Embryonic facial prominence (tissue), 1 donor: ENCODE results near the gene LYRM4.

ENCODE experiments used
- DNase-seq: peaks from one replicate; pipeline ENCODE4 v3.0.0-alpha.2; 2016; ENCODE audit errors: extremely low spot score

Gene LYRM4

GRCh38 chr6:5246141-5247097 is 14.3 kb downstream of the LYRM4 start:
- DNase-seq = no peak

- no peak for DNase-seq
Measured at GRCh38 chr6:5243069-5243468, 17.7 kb downstream of the LYRM4 start.

- DNase-seq = no peak
Measured at GRCh38 chr6:5241252-5241651, 19.5 kb downstream of the LYRM4 start.

GRCh38 chr6:5238336-5238735 is 22.4 kb downstream of the LYRM4 start:
- DNase-seq = no peak

GRCh38 chr6:5237805-5238204 is 22.9 kb downstream of the LYRM4 start:
- no peak for DNase-seq

- DNase-seq = no peak
Measured at GRCh38 chr6:5235830-5236229, 24.9 kb downstream of the LYRM4 start.

GRCh38 chr6:5234874-5235273 is 25.9 kb downstream of the LYRM4 start:
- no peak for DNase-seq

- no peak for DNase-seq
Measured at GRCh38 chr6:5231289-5231688, 29.5 kb downstream of the LYRM4 start.

GRCh38 chr6:5230081-5230480 is 30.7 kb downstream of the LYRM4 start:
- DNase-seq = no peak

GRCh38 chr6:5229356-5229755 is 31.4 kb downstream of the LYRM4 start:
- DNase-seq = no peak

GRCh38 chr6:5223309-5223708 is 37.4 kb downstream of the LYRM4 start:
- no peak for DNase-seq

GRCh38 chr6:5220443-5220842 is 40.3 kb downstream of the LYRM4 start:
- DNase-seq = no peak

- no peak for DNase-seq
Measured at GRCh38 chr6:5219011-5219691, 41.6 kb downstream of the LYRM4 start.

GRCh38 chr6:5217356-5217755 is 43.4 kb downstream of the LYRM4 start:
- no peak for DNase-seq

- DNase-seq = no peak
Measured at GRCh38 chr6:5215799-5216198, 45.0 kb downstream of the LYRM4 start.

- DNase-seq = no peak
Measured at GRCh38 chr6:5215159-5215558, 45.6 kb downstream of the LYRM4 start.

- no peak for DNase-seq
Measured at GRCh38 chr6:5214570-5215052, 46.1 kb downstream of the LYRM4 start.

GRCh38 chr6:5213836-5214235 is 46.9 kb downstream of the LYRM4 start:
- DNase-seq = no peak

GRCh38 chr6:5211492-5211891 is 49.3 kb downstream of the LYRM4 start:
- no peak for DNase-seq

- DNase-seq = no peak
Measured at GRCh38 chr6:5208471-5208971, 52.2 kb downstream of the LYRM4 start.

GRCh38 chr6:5208057-5208456 is 52.7 kb downstream of the LYRM4 start:
- no peak for DNase-seq

- no peak for DNase-seq
Measured at GRCh38 chr6:5206920-5207561, 53.7 kb downstream of the LYRM4 start.
